Measurements from ENCODE around the gene COL5A1. TPM values are rescaled to one million over a fixed set of nuclear protein-coding genes. Genes with fewer than 3 reads are reported as not detected.

The COL5A1 gene
- polyA plus RNA-seq, 3 donors, result 0.01 TPM; not detected in 2

DNA sequence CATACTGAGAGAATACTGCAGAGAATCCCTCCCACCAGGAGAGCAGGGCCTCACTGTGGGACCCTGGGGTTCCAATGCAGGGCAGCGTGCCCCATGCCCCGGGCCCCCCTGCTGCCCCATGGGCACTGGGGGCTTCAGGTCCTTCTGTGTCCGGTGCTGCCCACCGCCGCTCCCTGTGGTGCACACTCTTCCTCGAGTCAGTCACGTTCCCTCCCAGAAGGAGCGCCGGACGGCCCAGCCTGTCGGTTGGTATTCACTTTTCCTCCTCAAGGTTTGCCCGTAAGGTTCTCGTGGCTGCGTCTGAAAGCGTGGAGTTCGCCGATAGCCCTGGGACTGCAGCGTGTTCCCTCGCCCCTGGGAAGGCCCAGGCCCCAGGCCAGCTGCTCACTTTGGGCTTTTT lies 190.9 kb downstream of the COL5A1 start:
- Histone ChIP-seq H3K27me3 (ENCODE audit: control insufficient read depth in 2 of 2, insufficient read depth in 2 of 2, low read length in 2 of 2) (no peaks in the 10 kb centered on the region), H3K4me2 (replicated peaks; ENCODE audit: extremely low read depth, low read length, poor library complexity, severe bottlenecking) (no peak overlapping the region), H4K20me1 (ENCODE audit: insufficient read depth, low read length) (no peaks in the 10 kb centered on the region), H3K27ac (ENCODE audit: low read depth in 1 of 2, low read length in 2 of 2) (no peak overlapping the region), H3K9ac (ENCODE audit: insufficient read depth, low read length, poor library complexity, severe bottlenecking) (no peak overlapping the region), H2AFZ (ENCODE audit: insufficient read depth, low read depth, low read length, poor library complexity, severe bottlenecking) (no peak overlapping the region), H3K36me3 (replicated peaks in 1 of 2; ENCODE audit: control insufficient read depth in 1 of 2, insufficient read depth in 2 of 2, low read length in 2 of 2) (no peaks in the 10 kb centered on the region), H3K4me3 (replicated peaks in 1 of 3; ENCODE audit: low read depth in 2 of 3, low read length in 3 of 3) (no peak overlapping the region), H3K79me2 (ENCODE audit: insufficient read depth, low read length) (no peaks in the 10 kb centered on the region), H3K9me3 (replicated peaks in 1 of 2; ENCODE audit: control insufficient read depth in 1 of 2, insufficient read depth in 1 of 2, low read length in 2 of 2) (no peaks in the 10 kb centered on the region), H3K4me1 (ENCODE audit: control insufficient read depth in 1 of 2, insufficient read depth in 2 of 2, low read length in 2 of 2) (no peaks in the 10 kb centered on the region)
- 96% methylated on average over 13 of the region's 19 CpGs for WGBS (ENCODE audit: insufficient coverage)
- peaks cover 3 to 6% (median 4%) of the 10 kb centered on the region in 3 donors for H3K27me3 Mint-ChIP-seq (ENCODE audit: low read depth in 3 of 3)
- no peak for DNase-seq
- no peaks in the 10 kb centered on the region for H3K4me1 Mint-ChIP-seq
- TF ChIP-seq, protein P1, sequence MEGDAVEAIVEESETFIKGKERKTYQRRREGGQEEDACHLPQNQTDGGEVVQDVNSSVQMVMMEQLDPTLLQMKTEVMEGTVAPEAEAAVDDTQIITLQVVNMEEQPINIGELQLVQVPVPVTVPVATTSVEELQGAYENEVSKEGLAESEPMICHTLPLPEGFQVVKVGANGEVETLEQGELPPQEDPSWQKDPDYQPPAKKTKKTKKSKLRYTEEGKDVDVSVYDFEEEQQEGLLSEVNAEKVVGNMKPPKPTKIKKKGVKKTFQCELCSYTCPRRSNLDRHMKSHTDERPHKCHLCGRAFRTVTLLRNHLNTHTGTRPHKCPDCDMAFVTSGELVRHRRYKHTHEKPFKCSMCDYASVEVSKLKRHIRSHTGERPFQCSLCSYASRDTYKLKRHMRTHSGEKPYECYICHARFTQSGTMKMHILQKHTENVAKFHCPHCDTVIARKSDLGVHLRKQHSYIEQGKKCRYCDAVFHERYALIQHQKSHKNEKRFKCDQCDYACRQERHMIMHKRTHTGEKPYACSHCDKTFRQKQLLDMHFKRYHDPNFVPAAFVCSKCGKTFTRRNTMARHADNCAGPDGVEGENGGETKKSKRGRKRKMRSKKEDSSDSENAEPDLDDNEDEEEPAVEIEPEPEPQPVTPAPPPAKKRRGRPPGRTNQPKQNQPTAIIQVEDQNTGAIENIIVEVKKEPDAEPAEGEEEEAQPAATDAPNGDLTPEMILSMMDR (IDR thresholded peaks at IDR 0.05), result no peak
- H3K27ac Mint-ChIP-seq, result no peak overlapping the region
- intact Hi-C loops (cut with micrococcal nuclease), result no loop called here
- no peaks in the 10 kb centered on the region for H3K9me3 Mint-ChIP-seq
- H3K4me3 Mint-ChIP-seq, result no peak overlapping the region
- no peaks in the 10 kb centered on the region for H3K36me3 Mint-ChIP-seq

DNA sequence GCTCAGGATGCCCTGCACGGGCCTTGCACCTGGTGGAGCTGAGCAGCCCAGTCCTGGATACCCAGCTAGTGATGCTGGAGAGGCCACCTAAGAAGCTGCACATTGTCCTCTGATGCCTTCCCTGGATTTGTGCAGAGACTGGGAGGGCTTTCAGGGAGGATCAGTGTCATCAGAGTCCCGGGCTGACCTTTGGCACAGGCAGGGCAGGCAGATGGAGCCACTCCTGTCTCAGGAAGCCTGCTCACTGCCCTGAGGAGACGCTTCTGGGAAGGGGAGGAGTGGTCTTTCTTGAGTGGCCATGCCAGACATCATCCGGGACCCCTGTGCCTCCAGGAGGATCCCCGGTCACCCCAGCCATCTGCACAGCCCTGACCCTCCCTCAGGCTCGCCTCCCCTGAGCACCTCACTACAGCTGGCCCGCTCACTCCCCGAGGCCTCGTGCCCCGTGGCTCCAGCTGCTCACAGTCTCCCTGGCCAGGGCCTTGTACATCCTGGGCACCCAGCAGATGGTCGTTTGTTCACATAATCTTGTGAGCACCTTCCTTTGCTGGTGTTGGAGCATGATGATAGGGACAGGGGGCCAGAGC lies 191.8 kb downstream of the COL5A1 start:
- no peak for DNase-seq
- H3K27ac Mint-ChIP-seq, result no peak overlapping the region
- TF ChIP-seq, protein P1 (IDR thresholded peaks at IDR 0.05), result no peak

More for the DNA sequence above, 191.8 kb downstream of the COL5A1 start:
- peaks cover 3 to 9% (median 4%) of the 10 kb centered on the region in 3 donors for H3K27me3 Mint-ChIP-seq (ENCODE audit: low read depth in 3 of 3)
- no peak overlapping the region for H3K4me2 ChIP-seq (replicated peaks; ENCODE audit: extremely low read depth, low read length, poor library complexity, severe bottlenecking)
- no peaks in the 10 kb centered on the region for H3K27me3 ChIP-seq (ENCODE audit: control insufficient read depth in 2 of 2, insufficient read depth in 2 of 2, low read length in 2 of 2)
- intact Hi-C loops (cut with micrococcal nuclease), result no loop called here
- no peaks in the 10 kb centered on the region for H3K9me3 Mint-ChIP-seq
- H3K79me2 ChIP-seq (ENCODE audit: insufficient read depth, low read length), result no peaks in the 10 kb centered on the region
- H3K4me1 Mint-ChIP-seq, result no peaks in the 10 kb centered on the region
- no peaks in the 10 kb centered on the region for H3K4me1 ChIP-seq (ENCODE audit: control insufficient read depth in 1 of 2, insufficient read depth in 2 of 2, low read length in 2 of 2)
- H3K4me3 ChIP-seq (replicated peaks in 1 of 3; ENCODE audit: low read depth in 2 of 3, low read length in 3 of 3), result no peak overlapping the region
- no peaks in the 10 kb centered on the region for H4K20me1 ChIP-seq (ENCODE audit: insufficient read depth, low read length)
- H2AFZ ChIP-seq (ENCODE audit: insufficient read depth, low read depth, low read length, poor library complexity, severe bottlenecking), result no peak overlapping the region
- H3K27ac ChIP-seq (ENCODE audit: low read depth in 1 of 2, low read length in 2 of 2), result no peak overlapping the region
- no peaks in the 10 kb centered on the region for H3K36me3 ChIP-seq (replicated peaks in 1 of 2; ENCODE audit: control insufficient read depth in 1 of 2, insufficient read depth in 2 of 2, low read length in 2 of 2)
- no peaks in the 10 kb centered on the region for H3K36me3 Mint-ChIP-seq
- no peaks in the 10 kb centered on the region for H3K9me3 ChIP-seq (replicated peaks in 1 of 2; ENCODE audit: control insufficient read depth in 1 of 2, insufficient read depth in 1 of 2, low read length in 2 of 2)
- WGBS (ENCODE audit: insufficient coverage), result 91% methylated on average over 10 of the region's 11 CpGs
- H3K9ac ChIP-seq (ENCODE audit: insufficient read depth, low read length, poor library complexity, severe bottlenecking), result peak overlapping the region; percentile 4
- no peak overlapping the region for H3K4me3 Mint-ChIP-seq

Data from CD14-positive monocyte (primary cell).